Measurements from ENCODE around the gene ZFHX3. TPM values are rescaled to one million over a fixed set of nuclear protein-coding genes. Genes with fewer than 3 reads are reported as not detected.

Gene ZFHX3
- total RNA-seq, 1 experiment from 2014 or later, result 21.8 TPM

GRCh38 chr16:72814226-72814625, 233.7 kb downstream of the ZFHX3 start:
- Histone ChIP-seq H3K9me3 (ENCODE audit: low read depth, low read length, poor library complexity, severe bottlenecking) (no peaks in the 10 kb centered on the region), H3K27me3 (replicated peaks; ENCODE audit: insufficient read depth, low read depth, low read length, poor library complexity) (no peaks in the 10 kb centered on the region), H3K27ac (ENCODE audit: low read depth, low read length, poor library complexity, severe bottlenecking) (no peak overlapping the region), H3K36me3 (ENCODE audit: insufficient read depth, low read length, poor library complexity, severe bottlenecking) (peaks cover 10% of the 10 kb centered on the region), H3K4me3 (ENCODE audit: low read depth, low read length, poor library complexity, severe bottlenecking) (no peak overlapping the region), H3K4me1 (ENCODE audit: insufficient read depth, low read length, poor library complexity, severe bottlenecking) (no peaks in the 10 kb centered on the region)
- no peak for DNase-seq (ENCODE audit: low spot score)
- intact Hi-C loops (cut with micrococcal nuclease; ENCODE audit: unreplicated experiment), result no loop called here
- no TSS peak for BruUV-seq (replicated peaks)
- TF ChIP-seq, protein P1, sequence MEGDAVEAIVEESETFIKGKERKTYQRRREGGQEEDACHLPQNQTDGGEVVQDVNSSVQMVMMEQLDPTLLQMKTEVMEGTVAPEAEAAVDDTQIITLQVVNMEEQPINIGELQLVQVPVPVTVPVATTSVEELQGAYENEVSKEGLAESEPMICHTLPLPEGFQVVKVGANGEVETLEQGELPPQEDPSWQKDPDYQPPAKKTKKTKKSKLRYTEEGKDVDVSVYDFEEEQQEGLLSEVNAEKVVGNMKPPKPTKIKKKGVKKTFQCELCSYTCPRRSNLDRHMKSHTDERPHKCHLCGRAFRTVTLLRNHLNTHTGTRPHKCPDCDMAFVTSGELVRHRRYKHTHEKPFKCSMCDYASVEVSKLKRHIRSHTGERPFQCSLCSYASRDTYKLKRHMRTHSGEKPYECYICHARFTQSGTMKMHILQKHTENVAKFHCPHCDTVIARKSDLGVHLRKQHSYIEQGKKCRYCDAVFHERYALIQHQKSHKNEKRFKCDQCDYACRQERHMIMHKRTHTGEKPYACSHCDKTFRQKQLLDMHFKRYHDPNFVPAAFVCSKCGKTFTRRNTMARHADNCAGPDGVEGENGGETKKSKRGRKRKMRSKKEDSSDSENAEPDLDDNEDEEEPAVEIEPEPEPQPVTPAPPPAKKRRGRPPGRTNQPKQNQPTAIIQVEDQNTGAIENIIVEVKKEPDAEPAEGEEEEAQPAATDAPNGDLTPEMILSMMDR (conservative IDR thresholded peaks at IDR 0.05; ENCODE audit: low read depth, low read length), result no peak
- no peak for TF ChIP-seq EZH2 (IDR thresholded peaks at IDR 0.05; ENCODE audit: borderline replicate concordance, low read depth, low read length, poor library complexity, severe bottlenecking)
- ChIA-PET CTCF (no interaction called here), POLR2A (ENCODE audit: low non-redundant PET) (no interaction called here)

GRCh38 chr16:72812672-72813071, 235.3 kb downstream of the ZFHX3 start:
- CTCF ChIA-PET, result no interaction called here

GRCh38 chr16:72811876-72812275, 236.1 kb downstream of the ZFHX3 start:
- POLR2A ChIA-PET (ENCODE audit: low non-redundant PET), result no interaction called here
- Histone ChIP-seq H3K4me1 (ENCODE audit: insufficient read depth, low read length, poor library complexity, severe bottlenecking) (no peaks in the 10 kb centered on the region), H3K27ac (ENCODE audit: low read depth, low read length, poor library complexity, severe bottlenecking) (no peak overlapping the region), H3K9me3 (ENCODE audit: low read depth, low read length, poor library complexity, severe bottlenecking) (no peaks in the 10 kb centered on the region), H3K4me3 (ENCODE audit: low read depth, low read length, poor library complexity, severe bottlenecking) (no peak overlapping the region), H3K27me3 (replicated peaks; ENCODE audit: insufficient read depth, low read depth, low read length, poor library complexity) (no peaks in the 10 kb centered on the region), H3K36me3 (ENCODE audit: insufficient read depth, low read length, poor library complexity, severe bottlenecking) (peaks cover 10% of the 10 kb centered on the region)
- DNase-seq (ENCODE audit: low spot score), result no peak
- TF ChIP-seq, protein P1 (conservative IDR thresholded peaks at IDR 0.05; ENCODE audit: low read depth, low read length), result no peak
- no peak for TF ChIP-seq EZH2 (IDR thresholded peaks at IDR 0.05; ENCODE audit: borderline replicate concordance, low read depth, low read length, poor library complexity, severe bottlenecking)
- CTCF ChIA-PET, result no interaction called here
- no TSS peak for BruUV-seq (replicated peaks)
- intact Hi-C loops (cut with micrococcal nuclease; ENCODE audit: unreplicated experiment), result no loop called here

More at GRCh38 chr16:72812672-72813071, 235.3 kb downstream of the ZFHX3 start:
- no peaks in the 10 kb centered on the region for H3K27me3 ChIP-seq (replicated peaks; ENCODE audit: insufficient read depth, low read depth, low read length, poor library complexity)
- H3K4me1 ChIP-seq (ENCODE audit: insufficient read depth, low read length, poor library complexity, severe bottlenecking), result no peaks in the 10 kb centered on the region
- peaks cover 10% of the 10 kb centered on the region for H3K36me3 ChIP-seq (ENCODE audit: insufficient read depth, low read length, poor library complexity, severe bottlenecking)
- DNase-seq (ENCODE audit: low spot score), result no peak
- H3K27ac ChIP-seq (ENCODE audit: low read depth, low read length, poor library complexity, severe bottlenecking), result no peak overlapping the region
- TF ChIP-seq, protein P1 (conservative IDR thresholded peaks at IDR 0.05; ENCODE audit: low read depth, low read length), result no peak
- TF ChIP-seq EZH2 (IDR thresholded peaks at IDR 0.05; ENCODE audit: borderline replicate concordance, low read depth, low read length, poor library complexity, severe bottlenecking), result no peak
- intact Hi-C loops (cut with micrococcal nuclease; ENCODE audit: unreplicated experiment), result no loop called here
- H3K9me3 ChIP-seq (ENCODE audit: low read depth, low read length, poor library complexity, severe bottlenecking), result no peaks in the 10 kb centered on the region
- POLR2A ChIA-PET (ENCODE audit: low non-redundant PET), result no interaction called here
- no peak overlapping the region for H3K4me3 ChIP-seq (ENCODE audit: low read depth, low read length, poor library complexity, severe bottlenecking)
- BruUV-seq (replicated peaks), result no TSS peak

Measured in A673 (cell line).